Endodermal cell (in vitro differentiated cells): ENCODE results near the gene EVL. TPM values are rescaled to one million over a fixed set of nuclear protein-coding genes. Genes with fewer than 3 reads are reported as not detected.

ENCODE experiments used
- DNase-seq: peaks from one replicate; pipeline ENCODE4 v3.0.0-alpha.2; 2017
- H3K27ac ChIP-seq: 2 replicates; pipeline ENCODE4 v1.5.1; 2013; ENCODE audit warnings: mild to moderate bottlenecking, low read depth, low read length, moderate library complexity
- H3K27me3 ChIP-seq: 2 replicates; pipeline ENCODE4 v1.6.1; 2013; ENCODE audit warnings: mild to moderate bottlenecking, low read length, moderate library complexity; ENCODE audit not compliant: insufficient read depth, control insufficient read depth, poor library complexity, severe bottlenecking
- H3K36me3 ChIP-seq: 2 replicates; pipeline ENCODE4 v1.7.0; 2013; ENCODE audit warnings: mild to moderate bottlenecking, low read length, moderate library complexity; ENCODE audit not compliant: control insufficient read depth, insufficient read depth
- H3K4me1 ChIP-seq: one replicate; pipeline ENCODE4 v1.7.0; 2013; ENCODE audit warnings: low read length; ENCODE audit not compliant: control insufficient read depth, insufficient read depth
- H3K4me3 ChIP-seq: 2 replicates; pipeline ENCODE4 v1.5.1; 2013; ENCODE audit warnings: mild to moderate bottlenecking, low read length, moderate library complexity
- H3K9ac ChIP-seq: 2 replicates; pipeline ENCODE4 v1.6.1; 2013; ENCODE audit warnings: mild to moderate bottlenecking, low read length, moderate library complexity; ENCODE audit not compliant: poor library complexity, severe bottlenecking; ENCODE audit errors: extremely low read depth
- H3K9me3 ChIP-seq: 2 replicates; pipeline ENCODE4 v1.6.1; 2013; ENCODE audit warnings: mild to moderate bottlenecking, low read length, moderate library complexity; ENCODE audit not compliant: control insufficient read depth
- H3K27ac Mint-ChIP-seq: 2 replicates; pipeline ENCODE4 v1.8.0; 2020; ENCODE audit warnings: mixed read lengths
- H3K27me3 Mint-ChIP-seq: 2 replicates; pipeline ENCODE4 v1.8.0; 2021; ENCODE audit warnings: mild to moderate bottlenecking, mixed read lengths; ENCODE audit not compliant: insufficient read depth
- H3K36me3 Mint-ChIP-seq: 2 replicates; pipeline ENCODE4 v1.8.0; 2020; ENCODE audit warnings: low read depth, mixed read lengths
- H3K4me1 Mint-ChIP-seq: 2 replicates; pipeline ENCODE4 v1.8.0; 2020; ENCODE audit warnings: mixed read lengths
- H3K4me3 Mint-ChIP-seq: 2 replicates; pipeline ENCODE4 v1.8.0; 2020; ENCODE audit warnings: mild to moderate bottlenecking, moderate library complexity, mixed read lengths
- H3K9me3 Mint-ChIP-seq: 2 replicates; pipeline ENCODE4 v1.8.0; 2020; ENCODE audit warnings: mild to moderate bottlenecking, mixed read lengths
- WGBS, 2 experiments: methylation state at CpG; one replicate each; pipeline versions ENCODE4 v1.1.5 to v1.1.7; 2013; ENCODE audit warnings: missing lambda C conversion rate in 2 of 2, mixed read lengths in 1 of 2; ENCODE audit not compliant: insufficient coverage in 1 of 2, insufficient read length in 1 of 2; 5-methylcytosine and 5-hydroxymethylcytosine counted together
- total RNA-seq, 2 donors: library from RNA; stranded (reverse); fragmentation: NEBNext Ultra II Directional in 1 of 2; extraction: Animal tissue kit (Norgen Biotek cat#: 25700) in 1 of 2; gene quantifications; 2 replicates in 1 of 2; 3 replicates in 1 of 2; pipeline ENCODE4 v1.2.1, GENCODE V29; 2021
- TF ChIP-seq, protein P1 (sequence below): fragments of 200-600 bp; sonication (generic); conservative IDR thresholded peaks from 2 replicates; pipeline ENCODE4 v1.5.0; 2021; ENCODE audit warnings: antibody characterized with exemption, mild to moderate bottlenecking

Gene EVL
- total RNA-seq, 2 donors from 2014 or later: 61.1 to 71.3 TPM

DNA sequence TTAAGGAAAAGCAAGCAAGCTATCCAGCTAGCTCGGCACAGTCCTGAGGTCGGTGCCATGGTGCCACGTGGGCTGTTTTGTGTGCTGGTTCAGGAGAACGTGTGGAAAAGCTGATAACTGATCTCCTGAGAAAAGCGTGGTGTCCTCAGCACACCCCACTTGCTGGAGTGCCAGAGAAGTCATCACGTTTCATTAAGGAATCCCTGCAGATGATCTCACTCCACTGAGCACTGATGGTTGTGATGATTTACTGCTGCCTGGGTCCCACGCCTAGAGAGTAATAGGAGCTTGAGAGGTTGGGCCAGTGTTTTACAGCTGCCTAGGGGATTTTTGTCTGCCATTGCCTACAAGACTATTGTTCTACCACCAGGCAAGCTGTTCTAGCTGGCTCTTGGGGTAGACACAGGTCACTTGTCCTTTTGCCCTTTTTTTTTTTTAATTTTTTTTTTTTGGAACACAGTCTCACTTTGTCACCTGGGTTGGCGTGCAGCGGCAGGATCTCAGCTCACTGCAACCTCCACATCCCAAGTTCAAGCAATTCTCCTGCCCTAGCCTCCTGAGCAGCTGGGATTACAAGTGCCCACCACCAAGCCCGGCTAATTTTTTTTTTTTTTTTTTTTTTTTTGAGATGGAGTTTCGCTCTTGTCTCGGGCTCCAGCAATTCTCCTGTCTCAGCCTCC lies 42.3 kb upstream of the EVL start:
- no peaks in the 10 kb centered on the region for H3K36me3 ChIP-seq
- no peak overlapping the region for H3K27ac ChIP-seq
- H3K9me3 ChIP-seq: no peaks in the 10 kb centered on the region
- TF ChIP-seq, protein P1, sequence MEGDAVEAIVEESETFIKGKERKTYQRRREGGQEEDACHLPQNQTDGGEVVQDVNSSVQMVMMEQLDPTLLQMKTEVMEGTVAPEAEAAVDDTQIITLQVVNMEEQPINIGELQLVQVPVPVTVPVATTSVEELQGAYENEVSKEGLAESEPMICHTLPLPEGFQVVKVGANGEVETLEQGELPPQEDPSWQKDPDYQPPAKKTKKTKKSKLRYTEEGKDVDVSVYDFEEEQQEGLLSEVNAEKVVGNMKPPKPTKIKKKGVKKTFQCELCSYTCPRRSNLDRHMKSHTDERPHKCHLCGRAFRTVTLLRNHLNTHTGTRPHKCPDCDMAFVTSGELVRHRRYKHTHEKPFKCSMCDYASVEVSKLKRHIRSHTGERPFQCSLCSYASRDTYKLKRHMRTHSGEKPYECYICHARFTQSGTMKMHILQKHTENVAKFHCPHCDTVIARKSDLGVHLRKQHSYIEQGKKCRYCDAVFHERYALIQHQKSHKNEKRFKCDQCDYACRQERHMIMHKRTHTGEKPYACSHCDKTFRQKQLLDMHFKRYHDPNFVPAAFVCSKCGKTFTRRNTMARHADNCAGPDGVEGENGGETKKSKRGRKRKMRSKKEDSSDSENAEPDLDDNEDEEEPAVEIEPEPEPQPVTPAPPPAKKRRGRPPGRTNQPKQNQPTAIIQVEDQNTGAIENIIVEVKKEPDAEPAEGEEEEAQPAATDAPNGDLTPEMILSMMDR: no peak
- H3K4me1 ChIP-seq: peaks cover 6% of the 10 kb centered on the region
- Mint-ChIP-seq H3K4me1 (peaks cover 26% of the 10 kb centered on the region), H3K4me3 (no peak overlapping the region), H3K27me3 (peaks cover 20% of the 10 kb centered on the region), H3K36me3 (no peaks in the 10 kb centered on the region), H3K27ac (no peak overlapping the region), H3K9me3 (no peaks in the 10 kb centered on the region)
- DNase-seq: no peak
- no peaks in the 10 kb centered on the region for H3K27me3 ChIP-seq
- H3K9ac ChIP-seq: no peak overlapping the region
- H3K4me3 ChIP-seq: no peak overlapping the region
- 92 to 100% methylated on average over 7 to 11 of the region's 12 CpGs for WGBS, 2 experiments

DNA sequence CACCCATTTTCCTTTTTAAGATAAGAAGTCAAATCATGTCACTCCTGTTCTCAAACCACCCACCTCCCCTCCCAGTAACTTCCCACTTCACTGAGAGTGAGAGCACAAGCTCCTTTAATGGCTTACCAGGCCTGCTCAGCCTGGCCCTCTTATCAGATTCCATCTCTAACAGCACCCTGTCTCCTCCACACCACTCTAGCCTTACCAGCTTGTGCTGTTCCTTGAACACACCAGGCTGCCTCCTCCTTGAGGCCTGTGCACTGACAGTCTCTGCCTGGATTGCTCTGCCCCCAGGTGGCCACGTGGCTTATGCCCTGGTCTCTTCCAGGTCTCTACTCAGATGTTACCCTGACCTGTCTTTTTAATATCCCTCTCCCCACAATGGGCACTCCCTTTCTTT lies 40.1 kb upstream of the EVL start:
- H3K36me3 Mint-ChIP-seq: no peaks in the 10 kb centered on the region

DNA sequence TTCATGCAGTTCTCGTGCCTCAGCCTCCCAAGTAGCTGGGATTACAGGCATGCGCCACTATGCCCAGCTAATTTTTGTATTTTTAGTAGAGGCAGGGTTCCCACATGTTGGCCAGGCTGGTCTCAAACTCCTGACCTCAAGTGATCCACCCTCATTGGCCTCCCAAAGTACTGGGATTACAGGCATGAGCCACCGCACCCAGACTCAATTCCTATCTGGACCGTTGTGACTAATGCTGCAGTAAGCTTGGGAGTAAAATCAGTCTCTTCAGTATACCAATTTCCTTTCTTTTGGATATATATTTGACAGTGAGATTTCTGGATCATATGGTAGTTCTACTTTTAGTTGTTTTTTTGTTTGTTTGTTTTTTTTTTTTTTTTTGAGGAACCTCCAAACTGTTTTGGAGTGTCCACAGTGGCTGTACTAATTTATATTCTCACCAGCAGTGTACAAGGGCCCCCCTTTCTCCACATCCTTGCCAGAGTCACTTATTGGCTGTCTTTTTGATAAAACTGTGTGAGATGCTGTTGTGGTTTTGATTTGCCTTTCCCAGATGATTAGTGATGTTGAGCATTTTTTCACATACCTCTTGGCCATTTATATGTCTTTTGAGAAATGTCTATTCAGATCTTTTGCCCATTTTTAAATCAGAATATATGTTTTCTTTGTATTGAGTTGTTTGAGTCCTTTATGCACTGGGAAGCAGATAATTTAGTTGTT lies 37.3 kb upstream of the EVL start:
- TF ChIP-seq, protein P1: no peak
- H3K4me3 Mint-ChIP-seq: no peak overlapping the region
- no peaks in the 10 kb centered on the region for H3K36me3 Mint-ChIP-seq
- Histone ChIP-seq H3K9me3 (no peaks in the 10 kb centered on the region), H3K4me1 (no peaks in the 10 kb centered on the region), H3K36me3 (no peaks in the 10 kb centered on the region), H3K9ac (no peak overlapping the region), H3K27ac (no peak overlapping the region), H3K4me3 (no peak overlapping the region), H3K27me3 (peaks cover 19% of the 10 kb centered on the region)
- WGBS, 2 experiments: 94 to 100% methylated on average over 2 to 4 of the region's 4 CpGs
- H3K4me1 Mint-ChIP-seq: peaks cover 18% of the 10 kb centered on the region
- H3K9me3 Mint-ChIP-seq: no peaks in the 10 kb centered on the region
- DNase-seq: no peak
- H3K27ac Mint-ChIP-seq: no peak overlapping the region
- H3K27me3 Mint-ChIP-seq: peaks cover 58% of the 10 kb centered on the region

More for the DNA sequence above, 40.1 kb upstream of the EVL start:
- H3K9me3 Mint-ChIP-seq: no peaks in the 10 kb centered on the region
- no peak overlapping the region for H3K4me3 ChIP-seq
- H3K9ac ChIP-seq: no peak overlapping the region
- DNase-seq: peak; percentile 84
- H3K4me3 Mint-ChIP-seq: no peak overlapping the region
- no peaks in the 10 kb centered on the region for H3K36me3 ChIP-seq
- no peaks in the 10 kb centered on the region for H3K9me3 ChIP-seq
- peaks cover 37% of the 10 kb centered on the region for H3K27me3 Mint-ChIP-seq
- TF ChIP-seq, protein P1: peak; percentile 78
- 0 to 13% methylated on average over 1 of the region's 1 CpG for WGBS, 2 experiments
- H3K4me1 ChIP-seq: no peaks in the 10 kb centered on the region
- no peak overlapping the region for H3K27ac ChIP-seq
- no peak overlapping the region for H3K27ac Mint-ChIP-seq
- H3K4me1 Mint-ChIP-seq: peaks cover 17% of the 10 kb centered on the region
- H3K27me3 ChIP-seq: peaks cover 4% of the 10 kb centered on the region
